K562 treated with DMSO at 1 percent for 48 hours (cell line): Measurements from ENCODE around the gene DAO. TPM values are rescaled to one million over a fixed set of nuclear protein-coding genes. Genes with fewer than 3 reads are reported as not detected.

ENCODE experiments used
- total RNA-seq: library from RNA; unstranded; fragments of 300-600 nt; gene quantifications from 2 replicates; pipeline ENCODE4 v1.2.3, GENCODE V29; 2022; ENCODE audit warnings: low replicate concordance; ENCODE audit errors: extremely low read depth

Gene DAO
- total RNA-seq, result not detected in 2 replicates

DNA sequence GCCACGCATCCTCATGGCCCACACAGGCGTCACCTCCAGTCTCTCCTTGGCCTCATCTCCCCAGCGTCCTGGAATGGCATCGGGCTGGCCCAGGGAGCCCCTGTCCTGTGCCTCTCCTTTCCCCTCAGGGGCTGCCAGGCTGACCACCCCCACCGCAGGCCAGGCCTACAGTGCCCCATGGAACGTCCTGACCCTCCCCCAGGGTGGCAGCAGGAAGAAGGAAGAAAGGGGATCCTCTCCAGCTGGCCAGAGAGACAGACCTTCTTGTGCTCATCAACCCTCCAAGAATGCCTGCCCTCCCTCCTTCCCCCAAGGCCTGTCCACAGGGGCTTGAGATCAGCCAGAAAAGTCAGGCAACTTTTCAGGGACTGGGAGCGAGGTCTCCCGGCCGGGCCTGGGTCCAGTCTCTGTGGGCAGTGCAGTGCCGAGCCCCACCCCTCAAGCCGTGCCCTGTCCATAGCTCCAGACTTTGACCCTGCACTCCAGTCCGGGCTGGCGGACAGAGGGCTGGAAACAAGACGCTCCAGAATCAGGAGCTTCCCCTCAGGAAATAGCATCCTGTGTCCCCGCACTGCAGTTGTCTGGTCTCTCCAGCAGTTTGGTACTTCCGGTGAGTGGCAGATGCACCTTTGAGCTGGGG lies at the start of gene DAO:
Gene DAO (plus strand): TSS at position 478 of the 640 bp plus-strand sequence. CDS start 4,915 bp downstream, outside the sequence.

Other genes starting within 250 kb of the DAO start
- not detected in 2 replicates for gene SELPLG, start 246.2 kb upstream of the DAO start, total RNA-seq
- gene CORO1C, start 148.6 kb upstream of the DAO start, total RNA-seq, result not detected in 2 replicates
- gene SSH1, start 22.5 kb upstream of the DAO start, total RNA-seq, result not detected in 2 replicates
- gene SVOP, start 141.0 kb downstream of the DAO start, total RNA-seq, result not detected in 2 replicates
- gene USP30, start 172.5 kb downstream of the DAO start, total RNA-seq, result 97.4 TPM in 1 of 2 replicates, not detected in the other
- gene ALKBH2, start 213.4 kb downstream of the DAO start, total RNA-seq, result not detected in 2 replicates
- not detected in 2 replicates for gene UNG, start 217.5 kb downstream of the DAO start, total RNA-seq
- gene ACACB, start 236.5 kb downstream of the DAO start, total RNA-seq, result not detected in 2 replicates